ENCODE data around the gene TEX51. TPM values are rescaled to one million over a fixed set of nuclear protein-coding genes. Genes with fewer than 3 reads are reported as not detected.

Gene TEX51
- total and polyA plus RNA-seq, 2 donors (not counting 1 experiment from before 2014, with no cell fraction given): not detected

DNA sequence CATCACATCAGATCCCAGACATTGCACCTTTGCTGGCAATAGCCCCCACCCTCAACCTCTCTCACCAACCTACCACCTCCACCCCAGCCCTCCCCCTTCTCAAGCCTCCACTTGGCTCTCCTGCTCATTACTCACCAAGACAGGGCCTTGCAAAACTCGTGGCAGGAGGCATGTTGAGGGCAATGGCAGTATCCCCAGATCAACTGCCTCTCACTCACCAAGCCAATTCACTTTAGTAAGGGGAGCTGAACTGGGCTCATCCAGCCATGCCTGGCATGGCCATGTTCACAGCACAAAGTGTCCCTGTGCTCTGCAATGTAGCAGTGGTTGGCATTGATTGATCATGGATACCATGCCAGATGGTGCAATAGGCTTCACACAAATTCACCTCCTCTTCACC is 46.3 kb upstream of the TEX51 start:
- Histone ChIP-seq H3K4me2 (ENCODE audit: extremely low read depth, insufficient read depth, low read length) (no peak overlapping the region), H2AFZ (ENCODE audit: low read length) (no peak overlapping the region), H3K9ac (ENCODE audit: insufficient read depth, low read length) (no peak overlapping the region), H3K4me1 (ENCODE audit: control insufficient read depth, extremely low read depth, insufficient read depth, low read length) (no peaks in the 10 kb centered on the region), H3K27ac (ENCODE audit: insufficient read depth, low read length) (no peak overlapping the region), H4K20me1 (ENCODE audit: control insufficient read depth, extremely low read depth, insufficient read depth, low read length) (no peaks in the 10 kb centered on the region), H3K27me3 (ENCODE audit: control insufficient read depth, insufficient read depth, low read length) (no peaks in the 10 kb centered on the region), H3K4me3 (replicated peaks in 1 of 4; ENCODE audit: control extremely low read depth in 1 of 4, insufficient read depth in 1 of 4, low read depth in 3 of 4, low read length in 4 of 4) (no peak overlapping the region), H3K36me3 (ENCODE audit: control insufficient read depth, insufficient read depth, low read length) (no peaks in the 10 kb centered on the region), H3K79me2 (ENCODE audit: control insufficient read depth, insufficient read depth, low read length) (no peaks in the 10 kb centered on the region), H3K9me3 (ENCODE audit: control insufficient read depth, insufficient read depth, low read depth, low read length) (no peaks in the 10 kb centered on the region)
- no peak for TF ChIP-seq EZH2 (IDR thresholded peaks at IDR 0.05; ENCODE audit: low read length, missing control alignments)
- TF ChIP-seq, protein P1, sequence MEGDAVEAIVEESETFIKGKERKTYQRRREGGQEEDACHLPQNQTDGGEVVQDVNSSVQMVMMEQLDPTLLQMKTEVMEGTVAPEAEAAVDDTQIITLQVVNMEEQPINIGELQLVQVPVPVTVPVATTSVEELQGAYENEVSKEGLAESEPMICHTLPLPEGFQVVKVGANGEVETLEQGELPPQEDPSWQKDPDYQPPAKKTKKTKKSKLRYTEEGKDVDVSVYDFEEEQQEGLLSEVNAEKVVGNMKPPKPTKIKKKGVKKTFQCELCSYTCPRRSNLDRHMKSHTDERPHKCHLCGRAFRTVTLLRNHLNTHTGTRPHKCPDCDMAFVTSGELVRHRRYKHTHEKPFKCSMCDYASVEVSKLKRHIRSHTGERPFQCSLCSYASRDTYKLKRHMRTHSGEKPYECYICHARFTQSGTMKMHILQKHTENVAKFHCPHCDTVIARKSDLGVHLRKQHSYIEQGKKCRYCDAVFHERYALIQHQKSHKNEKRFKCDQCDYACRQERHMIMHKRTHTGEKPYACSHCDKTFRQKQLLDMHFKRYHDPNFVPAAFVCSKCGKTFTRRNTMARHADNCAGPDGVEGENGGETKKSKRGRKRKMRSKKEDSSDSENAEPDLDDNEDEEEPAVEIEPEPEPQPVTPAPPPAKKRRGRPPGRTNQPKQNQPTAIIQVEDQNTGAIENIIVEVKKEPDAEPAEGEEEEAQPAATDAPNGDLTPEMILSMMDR (conservative IDR thresholded peaks at IDR 0.05 in 1 of 2, IDR thresholded peaks at IDR 0.05 in 1 of 2; ENCODE audit: low read depth in 1 of 2, low read length in 2 of 2): no peak
- no peak for DNase-seq (ENCODE audit: low read depth in 2 of 2)

DNA sequence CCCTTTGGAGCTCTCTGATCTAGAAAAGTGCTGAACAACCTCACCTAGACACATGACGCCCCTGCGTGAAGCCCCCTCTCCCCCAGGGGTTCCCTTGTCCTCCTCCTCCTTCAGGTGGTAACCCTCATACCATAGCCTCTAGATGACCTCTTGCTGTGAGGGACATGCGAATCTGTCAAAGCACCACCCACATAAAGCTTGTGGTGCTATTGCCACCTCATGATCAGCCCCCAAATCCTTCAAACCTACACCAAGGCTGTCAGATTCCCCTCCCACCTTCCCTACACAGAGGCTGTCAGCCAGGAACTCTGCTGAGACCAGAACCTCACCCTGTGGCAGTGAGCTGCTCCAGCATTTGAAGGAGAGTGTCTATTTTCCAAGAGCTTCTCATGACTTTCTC is 43.1 kb upstream of the TEX51 start:
- H3K9me3 ChIP-seq (ENCODE audit: control insufficient read depth, insufficient read depth, low read depth, low read length): no peaks in the 10 kb centered on the region
- H3K4me2 ChIP-seq (ENCODE audit: extremely low read depth, insufficient read depth, low read length): no peak overlapping the region
- H3K4me3 ChIP-seq (replicated peaks in 1 of 4; ENCODE audit: control extremely low read depth in 1 of 4, insufficient read depth in 1 of 4, low read depth in 3 of 4, low read length in 4 of 4): no peak overlapping the region
- H4K20me1 ChIP-seq (ENCODE audit: control insufficient read depth, extremely low read depth, insufficient read depth, low read length): no peaks in the 10 kb centered on the region
- no peak for DNase-seq (ENCODE audit: low read depth in 2 of 2)
- H2AFZ ChIP-seq (ENCODE audit: low read length): no peak overlapping the region
- no peaks in the 10 kb centered on the region for H3K27me3 ChIP-seq (ENCODE audit: control insufficient read depth, insufficient read depth, low read length)
- no peak for TF ChIP-seq EZH2 (IDR thresholded peaks at IDR 0.05; ENCODE audit: low read length, missing control alignments)
- TF ChIP-seq, protein P1 (conservative IDR thresholded peaks at IDR 0.05 in 1 of 2, IDR thresholded peaks at IDR 0.05 in 1 of 2; ENCODE audit: low read depth in 1 of 2, low read length in 2 of 2): no peak
- H3K27ac ChIP-seq (ENCODE audit: insufficient read depth, low read length): no peak overlapping the region
- no peaks in the 10 kb centered on the region for H3K4me1 ChIP-seq (ENCODE audit: control insufficient read depth, extremely low read depth, insufficient read depth, low read length)
- no peaks in the 10 kb centered on the region for H3K79me2 ChIP-seq (ENCODE audit: control insufficient read depth, insufficient read depth, low read length)
- no peak overlapping the region for H3K9ac ChIP-seq (ENCODE audit: insufficient read depth, low read length)
- H3K36me3 ChIP-seq (ENCODE audit: control insufficient read depth, insufficient read depth, low read length): no peaks in the 10 kb centered on the region

DNA sequence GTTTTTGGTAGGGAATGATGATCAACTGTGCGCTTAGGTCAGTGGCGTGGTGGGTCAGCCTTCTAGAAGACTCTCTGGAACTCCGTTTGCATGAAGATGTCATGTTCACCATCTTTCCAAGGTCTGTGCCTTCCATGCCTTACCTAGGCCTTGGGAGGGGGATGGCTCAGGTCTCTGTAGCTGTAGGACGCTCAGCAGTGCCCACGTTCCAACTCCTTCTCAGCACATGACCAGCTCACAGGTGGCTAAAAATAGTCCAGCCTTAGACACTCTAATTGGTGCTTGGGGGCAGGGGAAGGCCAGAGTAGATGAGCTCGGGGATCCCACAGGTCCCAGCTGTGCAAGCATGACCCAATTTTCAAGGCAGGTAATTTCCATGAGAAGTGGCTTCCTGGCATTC is 42.3 kb upstream of the TEX51 start:
- Histone ChIP-seq H3K4me2 (ENCODE audit: extremely low read depth, insufficient read depth, low read length) (no peak overlapping the region), H3K36me3 (ENCODE audit: control insufficient read depth, insufficient read depth, low read length) (no peaks in the 10 kb centered on the region), H3K4me3 (replicated peaks in 1 of 4; ENCODE audit: control extremely low read depth in 1 of 4, insufficient read depth in 1 of 4, low read depth in 3 of 4, low read length in 4 of 4) (no peak overlapping the region), H3K4me1 (ENCODE audit: control insufficient read depth, extremely low read depth, insufficient read depth, low read length) (no peaks in the 10 kb centered on the region), H3K79me2 (ENCODE audit: control insufficient read depth, insufficient read depth, low read length) (no peaks in the 10 kb centered on the region), H3K27ac (ENCODE audit: insufficient read depth, low read length) (no peak overlapping the region), H3K9ac (ENCODE audit: insufficient read depth, low read length) (no peak overlapping the region), H4K20me1 (ENCODE audit: control insufficient read depth, extremely low read depth, insufficient read depth, low read length) (no peaks in the 10 kb centered on the region), H2AFZ (ENCODE audit: low read length) (no peak overlapping the region), H3K9me3 (ENCODE audit: control insufficient read depth, insufficient read depth, low read depth, low read length) (no peaks in the 10 kb centered on the region), H3K27me3 (ENCODE audit: control insufficient read depth, insufficient read depth, low read length) (no peaks in the 10 kb centered on the region)
- no peak for TF ChIP-seq EZH2 (IDR thresholded peaks at IDR 0.05; ENCODE audit: low read length, missing control alignments)
- TF ChIP-seq, protein P1 (conservative IDR thresholded peaks at IDR 0.05 in 1 of 2, IDR thresholded peaks at IDR 0.05 in 1 of 2; ENCODE audit: low read depth in 1 of 2, low read length in 2 of 2): no peak
- no peak for DNase-seq (ENCODE audit: low read depth in 2 of 2)
